ENCODE data around the gene FBXL19. TPM values are rescaled to one million over a fixed set of nuclear protein-coding genes. Genes with fewer than 3 reads are reported as not detected.

FBXL19 gene
- total and polyA plus RNA-seq, 4 donors: 0.31 to 4.8 (median 2.7) TPM

DNA sequence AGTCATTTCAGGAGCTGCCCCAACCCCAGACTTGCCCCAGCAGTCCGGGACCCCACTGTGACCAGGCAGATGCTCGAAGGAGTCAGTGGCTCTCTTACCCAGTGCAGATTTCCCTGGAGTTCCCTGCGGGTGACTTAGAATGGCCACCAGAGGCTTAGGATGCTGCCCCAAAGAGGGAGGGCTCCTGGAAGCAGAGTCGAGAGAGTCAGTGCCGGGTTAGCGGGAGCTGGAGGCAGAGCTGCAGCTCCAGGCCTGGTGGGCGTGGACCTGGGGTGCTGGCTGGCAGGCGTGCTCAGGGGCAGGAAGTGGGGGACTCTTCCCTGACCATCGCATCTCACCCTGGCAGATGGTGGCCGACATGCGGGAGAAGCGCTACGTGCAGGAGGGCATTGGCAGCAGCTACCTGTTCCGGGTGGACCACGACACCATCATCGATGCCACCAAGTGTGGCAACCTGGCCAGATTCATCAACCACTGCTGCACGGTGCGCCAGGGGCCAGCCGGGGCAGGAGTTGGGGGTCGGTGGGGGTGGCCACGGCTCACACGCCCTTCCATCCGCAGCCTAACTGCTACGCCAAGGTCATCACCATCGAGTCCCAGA, 60.0 kb downstream of the FBXL19 start (continued):
- no peak for TF ChIP-seq SP1 (IDR thresholded peaks at IDR 0.05)
- TF ChIP-seq JUND (IDR thresholded peaks at IDR 0.05): no peak
- no peak for TF ChIP-seq FOXA1 (IDR thresholded peaks at IDR 0.05)

DNA sequence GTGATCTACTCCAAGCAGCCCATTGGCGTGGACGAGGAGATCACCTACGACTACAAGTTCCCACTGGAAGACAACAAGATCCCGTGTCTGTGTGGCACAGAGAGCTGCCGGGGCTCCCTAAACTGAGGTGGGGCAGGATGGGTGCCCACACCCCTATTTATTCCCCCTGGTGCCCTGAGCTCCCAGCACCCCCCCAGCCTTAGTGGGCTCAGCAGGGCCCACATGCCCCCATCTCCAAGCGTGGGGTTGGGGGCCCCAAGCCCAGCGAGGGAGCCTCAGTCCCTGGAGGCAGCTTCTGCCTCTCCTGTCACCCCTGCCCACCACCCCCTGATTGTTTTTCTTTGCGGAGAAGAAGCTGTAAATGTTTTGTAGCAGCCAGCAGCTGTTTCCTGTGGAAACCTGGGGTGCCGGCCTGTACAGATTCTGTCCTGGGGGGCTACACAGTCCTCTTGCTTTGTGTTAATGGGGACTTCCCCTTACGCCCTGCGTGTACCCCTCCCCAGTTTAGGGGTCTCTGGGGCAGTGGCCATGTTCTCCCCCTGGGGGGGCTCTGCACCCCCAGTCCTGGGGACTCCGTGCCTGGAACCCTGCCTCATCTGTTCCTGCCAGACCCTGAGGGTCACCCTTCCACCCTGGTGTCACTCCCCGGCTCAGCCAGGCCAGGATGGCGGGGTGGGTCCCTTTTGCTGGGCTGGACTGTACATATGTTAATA, 60.7 kb downstream of the FBXL19 start:
- DNase-seq (ENCODE audit: low spot score): no peak
- peaks cover 6 to 20% (median 13%) of the 10 kb centered on the region in 4 donors for H3K4me1 ChIP-seq (ENCODE audit: control insufficient read depth in 4 of 4, insufficient read depth in 4 of 4, low read length in 3 of 4)
- H3K4me3 ChIP-seq (ENCODE audit: low read depth in 1 of 3, low read length in 3 of 3): no peak overlapping the region
- no peak overlapping the region for H3K9ac ChIP-seq (ENCODE audit: low read depth in 1 of 2, low read length in 2 of 2)
- H3K27me3 ChIP-seq (ENCODE audit: control insufficient read depth in 4 of 4, insufficient read depth in 4 of 4, low read length in 3 of 4): no peaks in the 10 kb centered on the region
- no peak overlapping the region for H3K27ac ChIP-seq (ENCODE audit: low read depth in 1 of 2, low read length in 2 of 2)
- peaks cover 3 to 35% (median 14%) of the 10 kb centered on the region in 4 donors for H3K36me3 ChIP-seq (ENCODE audit: control insufficient read depth in 4 of 4, insufficient read depth in 3 of 4, low read depth in 1 of 4, low read length in 3 of 4)
- WGBS: 86% methylated on average over 14 of the region's 14 CpGs
- no peaks in the 10 kb centered on the region for H3K9me3 ChIP-seq (ENCODE audit: control insufficient read depth in 4 of 4, low read length in 3 of 4)
- TF ChIP-seq, protein P1, sequence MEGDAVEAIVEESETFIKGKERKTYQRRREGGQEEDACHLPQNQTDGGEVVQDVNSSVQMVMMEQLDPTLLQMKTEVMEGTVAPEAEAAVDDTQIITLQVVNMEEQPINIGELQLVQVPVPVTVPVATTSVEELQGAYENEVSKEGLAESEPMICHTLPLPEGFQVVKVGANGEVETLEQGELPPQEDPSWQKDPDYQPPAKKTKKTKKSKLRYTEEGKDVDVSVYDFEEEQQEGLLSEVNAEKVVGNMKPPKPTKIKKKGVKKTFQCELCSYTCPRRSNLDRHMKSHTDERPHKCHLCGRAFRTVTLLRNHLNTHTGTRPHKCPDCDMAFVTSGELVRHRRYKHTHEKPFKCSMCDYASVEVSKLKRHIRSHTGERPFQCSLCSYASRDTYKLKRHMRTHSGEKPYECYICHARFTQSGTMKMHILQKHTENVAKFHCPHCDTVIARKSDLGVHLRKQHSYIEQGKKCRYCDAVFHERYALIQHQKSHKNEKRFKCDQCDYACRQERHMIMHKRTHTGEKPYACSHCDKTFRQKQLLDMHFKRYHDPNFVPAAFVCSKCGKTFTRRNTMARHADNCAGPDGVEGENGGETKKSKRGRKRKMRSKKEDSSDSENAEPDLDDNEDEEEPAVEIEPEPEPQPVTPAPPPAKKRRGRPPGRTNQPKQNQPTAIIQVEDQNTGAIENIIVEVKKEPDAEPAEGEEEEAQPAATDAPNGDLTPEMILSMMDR (IDR thresholded peaks at IDR 0.05; ENCODE audit: low read depth, low read length, missing input control): no peak
- TF ChIP-seq, protein P2, sequence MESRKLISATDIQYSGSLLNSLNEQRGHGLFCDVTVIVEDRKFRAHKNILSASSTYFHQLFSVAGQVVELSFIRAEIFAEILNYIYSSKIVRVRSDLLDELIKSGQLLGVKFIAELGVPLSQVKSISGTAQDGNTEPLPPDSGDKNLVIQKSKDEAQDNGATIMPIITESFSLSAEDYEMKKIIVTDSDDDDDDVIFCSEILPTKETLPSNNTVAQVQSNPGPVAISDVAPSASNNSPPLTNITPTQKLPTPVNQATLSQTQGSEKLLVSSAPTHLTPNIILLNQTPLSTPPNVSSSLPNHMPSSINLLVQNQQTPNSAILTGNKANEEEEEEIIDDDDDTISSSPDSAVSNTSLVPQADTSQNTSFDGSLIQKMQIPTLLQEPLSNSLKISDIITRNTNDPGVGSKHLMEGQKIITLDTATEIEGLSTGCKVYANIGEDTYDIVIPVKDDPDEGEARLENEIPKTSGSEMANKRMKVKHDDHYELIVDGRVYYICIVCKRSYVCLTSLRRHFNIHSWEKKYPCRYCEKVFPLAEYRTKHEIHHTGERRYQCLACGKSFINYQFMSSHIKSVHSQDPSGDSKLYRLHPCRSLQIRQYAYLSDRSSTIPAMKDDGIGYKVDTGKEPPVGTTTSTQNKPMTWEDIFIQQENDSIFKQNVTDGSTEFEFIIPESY (IDR thresholded peaks at IDR 0.05): no peak
- no peak for TF ChIP-seq RAD21 (IDR thresholded peaks at IDR 0.05)
- no peak for TF ChIP-seq GABPA (IDR thresholded peaks at IDR 0.05 in 1 of 2, conservative IDR thresholded peaks at IDR 0.05 in 1 of 2)
- TF ChIP-seq JUND (IDR thresholded peaks at IDR 0.05): no peak
- no peak for TF ChIP-seq SP1 (IDR thresholded peaks at IDR 0.05)
- no peak for TF ChIP-seq YY1 (IDR thresholded peaks at IDR 0.05)
- no peak for TF ChIP-seq NR2F2 (IDR thresholded peaks at IDR 0.05)
- no peak for TF ChIP-seq FOXA2 (IDR thresholded peaks at IDR 0.05)
- TF ChIP-seq, protein P3, sequence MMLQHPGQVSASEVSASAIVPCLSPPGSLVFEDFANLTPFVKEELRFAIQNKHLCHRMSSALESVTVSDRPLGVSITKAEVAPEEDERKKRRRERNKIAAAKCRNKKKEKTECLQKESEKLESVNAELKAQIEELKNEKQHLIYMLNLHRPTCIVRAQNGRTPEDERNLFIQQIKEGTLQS (IDR thresholded peaks at IDR 0.05): no peak
- TF ChIP-seq TAF1 (conservative IDR thresholded peaks at IDR 0.05): no peak
- TF ChIP-seq, protein P4, sequence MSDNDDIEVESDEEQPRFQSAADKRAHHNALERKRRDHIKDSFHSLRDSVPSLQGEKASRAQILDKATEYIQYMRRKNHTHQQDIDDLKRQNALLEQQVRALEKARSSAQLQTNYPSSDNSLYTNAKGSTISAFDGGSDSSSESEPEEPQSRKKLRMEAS (IDR thresholded peaks at IDR 0.05): no peak
- no peak for TF ChIP-seq EGR1 (IDR thresholded peaks at IDR 0.05; ENCODE audit: low read depth in 2 of 2)
- no peak for TF ChIP-seq RXRA (IDR thresholded peaks at IDR 0.05)
- TF ChIP-seq FOXA1 (IDR thresholded peaks at IDR 0.05): no peak
